Coronary artery (tissue), 2 donors: ENCODE data around the gene SCEL.

Source experiments
- DNase-seq: peaks from one replicate; pipeline ENCODE4 v3.0.0-alpha.2; 2017; ENCODE audit warnings: low spot score
- H3K27ac ChIP-seq, 2 donors: fragments of 200-600 bp; sonication (generic); one replicate each; pipeline ENCODE4 v1.5.1; 2016 to 2019
- H3K4me3 ChIP-seq: fragments of 200-600 bp; sonication (generic); 2 replicates; pipeline ENCODE4 v1.5.1; 2016; ENCODE audit warnings: mild to moderate bottlenecking, moderate library complexity
- CTCF ChIP-seq: fragments of 200-600 bp; sonication (generic); IDR thresholded peaks from one replicate; pipeline ENCODE4 v1.5.1; 2019; ENCODE audit warnings: antibody characterized with exemption

The SCEL gene

GRCh38 chr13:77678691-77679235, 143.3 kb downstream of the SCEL start:
- TF ChIP-seq CTCF, result no peak
- Histone ChIP-seq H3K27ac (no peak overlapping the region), H3K4me3 (no peak overlapping the region)
- DNase-seq, result no peak

- H3K4me3 ChIP-seq, result no peak overlapping the region
- no peak for TF ChIP-seq CTCF
- no peak for DNase-seq
- no peak overlapping the region for H3K27ac ChIP-seq
These were observed 152.3 kb downstream of the SCEL start for GRCh38 chr13:77687799-77688198.

DNA sequence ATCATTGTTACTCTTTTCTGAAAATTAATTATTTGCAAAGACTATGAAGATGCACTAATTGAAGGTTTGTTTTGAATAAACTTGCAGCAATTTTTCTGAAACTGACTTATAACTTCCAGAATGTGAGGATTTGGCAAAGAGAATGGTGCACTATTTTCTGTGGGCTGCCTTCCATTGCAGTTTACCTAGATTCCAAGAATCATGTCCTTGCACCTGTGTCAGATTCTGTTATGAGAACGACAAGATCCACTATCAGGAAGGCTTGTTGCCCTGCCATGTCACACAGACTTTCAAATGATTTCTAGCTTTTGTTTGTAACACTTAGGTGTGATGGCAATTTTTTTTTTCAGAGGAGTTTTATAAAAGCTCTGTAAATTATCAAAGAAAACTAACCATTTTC, 156.4 kb downstream of the SCEL start:
- no peak for DNase-seq
- H3K27ac ChIP-seq, result no peak overlapping the region
- no peak overlapping the region for H3K4me3 ChIP-seq
- TF ChIP-seq CTCF, result no peak

- no peak for TF ChIP-seq CTCF
- Histone ChIP-seq H3K4me3 (no peak overlapping the region), H3K27ac (no peak overlapping the region)
- no peak for DNase-seq
These were observed 157.4 kb downstream of the SCEL start for GRCh38 chr13:77692746-77693448.

DNA sequence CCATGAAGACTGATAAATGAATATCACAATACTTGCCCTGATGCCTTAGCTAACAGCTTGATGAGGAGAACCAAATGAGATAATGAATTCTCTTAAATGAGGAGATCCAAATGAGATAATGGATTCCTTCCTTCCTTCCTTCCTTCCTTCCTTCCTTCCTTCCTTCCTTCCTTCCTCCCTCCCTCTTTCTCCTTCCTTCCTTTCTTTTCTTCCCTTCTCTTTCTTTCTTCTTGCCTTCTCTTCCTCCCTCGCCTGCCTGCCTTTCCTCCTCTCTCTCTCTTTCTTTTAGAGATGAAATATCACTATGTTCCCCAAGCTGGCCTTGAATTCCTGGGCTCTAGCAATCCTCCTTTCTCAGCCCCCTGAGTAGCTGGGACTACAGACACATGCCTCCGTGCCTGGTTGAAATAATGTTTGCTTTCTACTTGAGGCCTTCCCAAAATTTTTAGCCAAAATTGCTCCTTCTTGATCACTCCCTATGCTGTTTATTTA, 158.0 kb downstream of the SCEL start:
- TF ChIP-seq CTCF, result no peak
- DNase-seq, result no peak

More for the DNA sequence above, 158.0 kb downstream of the SCEL start:
- Histone ChIP-seq H3K4me3 (no peak overlapping the region), H3K27ac (no peak overlapping the region)
